Measurements from ENCODE around the gene CAPN5. TPM values are rescaled to one million over a fixed set of nuclear protein-coding genes. Genes with fewer than 3 reads are reported as not detected.

The CAPN5 gene
- total and polyA plus RNA-seq, 2 donors (not counting 1 experiment from before 2014, with no cell fraction given), result 17.5 to 20.4 TPM

DNA sequence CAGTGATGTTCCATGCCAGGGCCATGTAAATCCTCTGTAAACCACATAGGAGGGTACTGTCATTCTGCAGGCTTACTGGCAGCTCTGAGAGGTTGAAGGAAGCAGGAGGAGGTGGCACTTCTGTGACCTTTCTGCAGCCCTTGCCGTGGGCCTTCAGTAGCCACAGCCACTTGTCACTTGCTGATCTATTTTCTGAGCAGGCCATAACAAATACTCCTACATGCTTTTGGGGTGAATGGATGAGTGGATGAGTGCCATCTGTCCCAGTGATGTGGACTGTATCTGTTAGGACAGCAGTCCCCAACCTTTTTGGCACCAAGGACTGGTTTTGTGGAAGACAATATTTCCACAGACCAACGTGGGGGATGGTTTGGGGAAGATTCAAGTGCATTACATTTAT, 22.4 kb upstream of the CAPN5 start:
- DNase-seq (ENCODE audit: low read depth in 2 of 2), result no peak
- no peak overlapping the region for H2AFZ ChIP-seq (ENCODE audit: low read length)
- no peak overlapping the region for H3K4me2 ChIP-seq (ENCODE audit: extremely low read depth, insufficient read depth, low read length)
- no peak overlapping the region for H3K4me3 ChIP-seq (replicated peaks in 1 of 4; ENCODE audit: control extremely low read depth in 1 of 4, insufficient read depth in 1 of 4, low read depth in 3 of 4, low read length in 4 of 4)
- H3K27me3 ChIP-seq (ENCODE audit: control insufficient read depth, insufficient read depth, low read length), result peaks cover 17% of the 10 kb centered on the region
- no peak overlapping the region for H3K27ac ChIP-seq (ENCODE audit: insufficient read depth, low read length)
- no peaks in the 10 kb centered on the region for H3K4me1 ChIP-seq (ENCODE audit: control insufficient read depth, extremely low read depth, insufficient read depth, low read length)
- H3K36me3 ChIP-seq (ENCODE audit: control insufficient read depth, insufficient read depth, low read length), result no peaks in the 10 kb centered on the region
- H3K9me3 ChIP-seq (ENCODE audit: control insufficient read depth, insufficient read depth, low read depth, low read length), result no peaks in the 10 kb centered on the region
- H3K9ac ChIP-seq (ENCODE audit: insufficient read depth, low read length), result no peak overlapping the region
- H3K79me2 ChIP-seq (ENCODE audit: control insufficient read depth, insufficient read depth, low read length), result no peaks in the 10 kb centered on the region
- TF ChIP-seq, protein P1, sequence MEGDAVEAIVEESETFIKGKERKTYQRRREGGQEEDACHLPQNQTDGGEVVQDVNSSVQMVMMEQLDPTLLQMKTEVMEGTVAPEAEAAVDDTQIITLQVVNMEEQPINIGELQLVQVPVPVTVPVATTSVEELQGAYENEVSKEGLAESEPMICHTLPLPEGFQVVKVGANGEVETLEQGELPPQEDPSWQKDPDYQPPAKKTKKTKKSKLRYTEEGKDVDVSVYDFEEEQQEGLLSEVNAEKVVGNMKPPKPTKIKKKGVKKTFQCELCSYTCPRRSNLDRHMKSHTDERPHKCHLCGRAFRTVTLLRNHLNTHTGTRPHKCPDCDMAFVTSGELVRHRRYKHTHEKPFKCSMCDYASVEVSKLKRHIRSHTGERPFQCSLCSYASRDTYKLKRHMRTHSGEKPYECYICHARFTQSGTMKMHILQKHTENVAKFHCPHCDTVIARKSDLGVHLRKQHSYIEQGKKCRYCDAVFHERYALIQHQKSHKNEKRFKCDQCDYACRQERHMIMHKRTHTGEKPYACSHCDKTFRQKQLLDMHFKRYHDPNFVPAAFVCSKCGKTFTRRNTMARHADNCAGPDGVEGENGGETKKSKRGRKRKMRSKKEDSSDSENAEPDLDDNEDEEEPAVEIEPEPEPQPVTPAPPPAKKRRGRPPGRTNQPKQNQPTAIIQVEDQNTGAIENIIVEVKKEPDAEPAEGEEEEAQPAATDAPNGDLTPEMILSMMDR (conservative IDR thresholded peaks at IDR 0.05 in 1 of 2, IDR thresholded peaks at IDR 0.05 in 1 of 2; ENCODE audit: low read depth in 1 of 2, low read length in 2 of 2), result no peak
- no peak for TF ChIP-seq EZH2 (IDR thresholded peaks at IDR 0.05; ENCODE audit: low read length, missing control alignments)
- no peaks in the 10 kb centered on the region for H4K20me1 ChIP-seq (ENCODE audit: control insufficient read depth, extremely low read depth, insufficient read depth, low read length)

DNA sequence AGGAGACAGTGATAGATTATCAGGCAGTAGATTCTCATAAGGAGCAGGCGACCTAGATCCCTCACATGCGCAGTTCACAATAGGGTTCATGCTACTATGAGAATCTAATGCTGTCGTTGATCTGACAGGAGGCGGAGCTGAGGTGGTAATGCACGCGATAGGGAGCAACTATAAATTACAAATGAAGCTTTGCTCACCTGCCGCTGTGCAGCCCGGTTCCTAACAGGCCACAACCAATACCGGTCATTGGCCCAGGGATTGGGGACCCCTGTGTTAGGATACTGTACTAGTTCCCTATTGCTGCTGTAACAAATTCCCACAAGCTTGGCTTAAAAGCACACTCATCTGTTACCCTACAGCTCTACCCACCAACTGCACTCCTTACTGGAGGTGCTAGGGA, 21.9 kb upstream of the CAPN5 start:
- Histone ChIP-seq H3K4me2 (ENCODE audit: extremely low read depth, insufficient read depth, low read length) (no peak overlapping the region), H3K9ac (ENCODE audit: insufficient read depth, low read length) (no peak overlapping the region), H4K20me1 (ENCODE audit: control insufficient read depth, extremely low read depth, insufficient read depth, low read length) (no peaks in the 10 kb centered on the region), H3K27me3 (ENCODE audit: control insufficient read depth, insufficient read depth, low read length) (peaks cover 17% of the 10 kb centered on the region), H3K79me2 (ENCODE audit: control insufficient read depth, insufficient read depth, low read length) (no peaks in the 10 kb centered on the region), H3K36me3 (ENCODE audit: control insufficient read depth, insufficient read depth, low read length) (no peaks in the 10 kb centered on the region), H3K9me3 (ENCODE audit: control insufficient read depth, insufficient read depth, low read depth, low read length) (no peaks in the 10 kb centered on the region), H2AFZ (ENCODE audit: low read length) (no peak overlapping the region), H3K4me1 (ENCODE audit: control insufficient read depth, extremely low read depth, insufficient read depth, low read length) (no peaks in the 10 kb centered on the region), H3K27ac (ENCODE audit: insufficient read depth, low read length) (no peak overlapping the region), H3K4me3 (replicated peaks in 1 of 4; ENCODE audit: control extremely low read depth in 1 of 4, insufficient read depth in 1 of 4, low read depth in 3 of 4, low read length in 4 of 4) (no peak overlapping the region)
- DNase-seq (ENCODE audit: low read depth in 2 of 2), result no peak
- TF ChIP-seq, protein P1 (conservative IDR thresholded peaks at IDR 0.05 in 1 of 2, IDR thresholded peaks at IDR 0.05 in 1 of 2; ENCODE audit: low read depth in 1 of 2, low read length in 2 of 2), result no peak
- TF ChIP-seq EZH2 (IDR thresholded peaks at IDR 0.05; ENCODE audit: low read length, missing control alignments), result no peak

DNA sequence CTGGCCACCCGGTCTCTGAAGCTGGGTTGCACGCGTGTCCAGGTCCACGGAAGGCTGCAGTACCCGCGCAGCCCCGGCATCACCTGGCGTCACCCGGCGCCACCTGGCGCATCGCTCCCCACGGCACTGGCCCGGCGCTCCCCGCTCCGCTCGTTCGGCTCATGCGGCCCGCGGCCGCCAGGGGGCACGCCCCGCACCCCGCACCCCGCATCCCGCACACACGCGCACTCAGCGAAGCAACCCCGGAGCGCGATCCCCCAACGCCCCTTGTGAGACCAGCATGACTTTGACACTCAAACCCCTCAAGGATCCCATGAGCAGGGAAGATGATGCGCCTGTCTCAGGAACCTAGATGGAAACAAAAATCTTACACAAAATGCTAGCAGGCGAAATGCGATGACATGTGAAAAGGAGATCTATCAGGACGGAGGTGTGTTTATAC, 20.7 kb upstream of the CAPN5 start:
- Histone ChIP-seq H3K4me1 (ENCODE audit: control insufficient read depth, extremely low read depth, insufficient read depth, low read length) (no peaks in the 10 kb centered on the region), H3K27ac (ENCODE audit: insufficient read depth, low read length) (no peak overlapping the region), H3K79me2 (ENCODE audit: control insufficient read depth, insufficient read depth, low read length) (no peaks in the 10 kb centered on the region), H3K4me3 (replicated peaks in 1 of 4; ENCODE audit: control extremely low read depth in 1 of 4, insufficient read depth in 1 of 4, low read depth in 3 of 4, low read length in 4 of 4) (peak overlapping the region in 2 of 4 experiments; percentile 26 to 43), H3K9ac (ENCODE audit: insufficient read depth, low read length) (no peak overlapping the region), H4K20me1 (ENCODE audit: control insufficient read depth, extremely low read depth, insufficient read depth, low read length) (no peaks in the 10 kb centered on the region), H2AFZ (ENCODE audit: low read length) (peak overlapping the region; percentile 26), H3K27me3 (ENCODE audit: control insufficient read depth, insufficient read depth, low read length) (peaks cover 8% of the 10 kb centered on the region), H3K36me3 (ENCODE audit: control insufficient read depth, insufficient read depth, low read length) (no peaks in the 10 kb centered on the region), H3K9me3 (ENCODE audit: control insufficient read depth, insufficient read depth, low read depth, low read length) (no peaks in the 10 kb centered on the region), H3K4me2 (ENCODE audit: extremely low read depth, insufficient read depth, low read length) (peak overlapping the region; percentile 84)
- DNase-seq (ENCODE audit: low read depth in 2 of 2), result no peak
- no peak for TF ChIP-seq EZH2 (IDR thresholded peaks at IDR 0.05; ENCODE audit: low read length, missing control alignments)
- TF ChIP-seq, protein P1 (conservative IDR thresholded peaks at IDR 0.05 in 1 of 2, IDR thresholded peaks at IDR 0.05 in 1 of 2; ENCODE audit: low read depth in 1 of 2, low read length in 2 of 2), result peak; percentile 49 to 65

Data from fibroblast of lung (primary cell).